Activated CD8-positive, alpha-beta memory T cell treated with anti-CD3 and anti-CD28 coated beads for 1 hour (primary cell): ENCODE data around the gene TMEM232.

Experiments used
- DNase-seq, 2 donors: peaks; one replicate each; pipeline ENCODE4 v3.0.0-alpha.2; 2020; ENCODE audit warnings: low read depth in 1 of 2; ENCODE audit errors: extremely low read depth in 1 of 2

The TMEM232 gene

GRCh38 chr5:110413856-110414255 lies 312.6 kb downstream of the TMEM232 start:
- DNase-seq: no peak

GRCh38 chr5:110409571-110409970 lies 316.9 kb downstream of the TMEM232 start:
- DNase-seq: no peak

GRCh38 chr5:110402562-110402961 lies 323.9 kb downstream of the TMEM232 start:
- DNase-seq: no peak

- DNase-seq: no peak
Measured at GRCh38 chr5:110401881-110402280, 324.6 kb downstream of the TMEM232 start.

GRCh38 chr5:110398951-110399350 lies 327.5 kb downstream of the TMEM232 start:
- no peak for DNase-seq

- no peak for DNase-seq
Measured at GRCh38 chr5:110397281-110397680, 329.2 kb downstream of the TMEM232 start.

- DNase-seq: no peak
Measured at GRCh38 chr5:110386782-110387181, 339.7 kb downstream of the TMEM232 start.

- no peak for DNase-seq
Measured at GRCh38 chr5:110383231-110383630, 343.2 kb downstream of the TMEM232 start.

- no peak for DNase-seq
Measured at GRCh38 chr5:110377943-110378342, 348.5 kb downstream of the TMEM232 start.

GRCh38 chr5:110377361-110377760 lies 349.1 kb downstream of the TMEM232 start:
- DNase-seq: no peak

GRCh38 chr5:110376281-110376951 lies 350.1 kb downstream of the TMEM232 start:
- DNase-seq: no peak

GRCh38 chr5:110371725-110372041 lies 354.8 kb downstream of the TMEM232 start:
- no peak for DNase-seq

GRCh38 chr5:110371011-110371724 lies 355.3 kb downstream of the TMEM232 start:
- no peak for DNase-seq
